Hematopoietic multipotent progenitor cell treated with erythropoietin and hydrocortisone succinate and interleukin-3 and kit ligand, for 15 days (in vitro differentiated cells): ENCODE data around the gene MORN4.
"Not testable (repeated sequence)": the region's sequence is repeated elsewhere in the genome, so short reads cannot be mapped to it uniquely, and the experiment has no call there.

Experiments
- DNase-seq: peaks from one replicate; pipeline ENCODE4 v3.0.0-alpha.2; 2015; ENCODE audit warnings: low spot score

The MORN4 gene

GRCh38 chr10:97596101-97597082 is 36.9 kb downstream of the MORN4 start:
- no peak for DNase-seq

DNA sequence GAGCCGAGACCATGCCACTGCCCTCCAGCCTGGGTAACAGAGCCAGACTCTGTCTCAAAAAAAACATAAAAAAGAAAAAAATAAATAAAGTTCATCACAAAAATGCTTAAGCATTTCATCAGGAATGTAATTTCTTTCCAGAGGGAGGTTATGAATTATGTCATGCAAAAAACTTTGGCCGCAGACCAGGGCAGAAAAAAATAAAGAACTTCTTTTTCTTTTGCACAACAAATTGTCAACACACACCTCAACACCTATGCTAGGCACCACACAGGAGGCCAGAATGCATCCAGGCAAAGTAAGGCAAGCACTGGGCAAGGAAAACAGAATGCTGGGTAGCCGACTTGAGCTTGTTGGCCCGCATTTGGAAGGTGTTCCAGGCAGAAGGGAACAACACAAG is 39.9 kb downstream of the MORN4 start:
- no peak for DNase-seq

GRCh38 chr10:97590748-97591495 is 42.4 kb downstream of the MORN4 start:
- DNase-seq: no peak

- DNase-seq: no peak
Measured at GRCh38 chr10:97590082-97590747, 43.1 kb downstream of the MORN4 start.

DNA sequence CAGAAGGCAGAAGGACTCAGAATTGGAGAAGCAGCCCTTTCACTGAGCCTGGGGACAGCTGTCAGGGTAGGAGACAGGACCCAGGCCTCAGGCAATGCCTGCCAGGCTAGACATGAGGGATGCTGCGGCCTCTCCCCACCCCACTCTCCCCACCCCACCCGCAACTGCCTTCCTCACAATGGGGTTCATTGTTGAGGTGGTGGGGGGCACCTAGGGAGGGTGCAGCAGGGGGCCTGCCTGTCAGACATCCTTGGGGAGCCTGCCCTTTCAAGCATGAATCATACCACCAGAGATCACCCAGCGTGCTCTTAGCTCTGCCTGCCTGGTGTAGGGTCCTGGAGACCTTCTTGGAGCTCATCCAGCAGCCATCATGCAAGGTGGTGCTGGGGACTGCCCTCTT is 43.8 kb downstream of the MORN4 start, which contains the start of gene C10orf62:
Gene C10orf62, plus strand, starts transcription at position 243 of the 400 bp plus-strand sequence. CDS start 177 bp downstream, outside the sequence.
- no peak for DNase-seq

DNA sequence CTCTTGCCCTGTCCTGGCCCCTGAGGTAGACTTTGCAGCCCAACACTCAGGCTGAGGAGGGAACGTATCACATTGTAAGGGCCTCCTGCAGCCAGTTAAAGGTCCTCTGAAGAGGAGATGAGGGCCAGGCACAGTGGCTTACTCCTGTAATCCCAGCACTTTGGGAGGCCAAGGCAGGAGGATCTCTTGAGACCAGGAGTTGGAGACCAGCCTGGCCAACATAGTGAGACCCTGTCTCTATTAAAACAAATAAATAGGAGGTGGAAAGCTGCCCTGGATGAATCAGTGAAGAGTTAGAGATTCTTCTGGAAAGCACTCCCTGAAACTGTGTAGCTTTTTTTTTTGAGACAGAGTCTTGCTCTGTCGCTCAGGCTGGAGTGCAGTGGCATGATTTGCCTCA is 46.1 kb downstream of the MORN4 start:
- no peak for DNase-seq

DNA sequence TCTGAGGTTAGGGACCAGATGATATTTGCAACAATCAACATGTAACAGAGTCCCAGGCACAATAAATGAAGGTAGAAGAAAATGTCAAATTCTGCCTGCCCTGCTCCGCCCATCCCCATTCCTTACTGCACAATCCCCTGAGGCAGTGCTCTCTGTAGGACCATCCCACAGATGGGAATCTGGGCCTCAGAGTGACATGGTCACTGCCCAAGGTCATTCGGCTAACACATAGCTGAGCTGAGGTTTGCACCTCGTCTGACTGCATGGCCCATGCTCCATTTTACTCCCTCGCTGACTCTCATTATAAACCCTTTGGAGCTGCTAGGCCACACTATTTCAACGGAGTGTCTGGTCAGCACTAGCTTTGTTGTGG is 47.9 kb downstream of the MORN4 start:
- DNase-seq: no peak

DNA sequence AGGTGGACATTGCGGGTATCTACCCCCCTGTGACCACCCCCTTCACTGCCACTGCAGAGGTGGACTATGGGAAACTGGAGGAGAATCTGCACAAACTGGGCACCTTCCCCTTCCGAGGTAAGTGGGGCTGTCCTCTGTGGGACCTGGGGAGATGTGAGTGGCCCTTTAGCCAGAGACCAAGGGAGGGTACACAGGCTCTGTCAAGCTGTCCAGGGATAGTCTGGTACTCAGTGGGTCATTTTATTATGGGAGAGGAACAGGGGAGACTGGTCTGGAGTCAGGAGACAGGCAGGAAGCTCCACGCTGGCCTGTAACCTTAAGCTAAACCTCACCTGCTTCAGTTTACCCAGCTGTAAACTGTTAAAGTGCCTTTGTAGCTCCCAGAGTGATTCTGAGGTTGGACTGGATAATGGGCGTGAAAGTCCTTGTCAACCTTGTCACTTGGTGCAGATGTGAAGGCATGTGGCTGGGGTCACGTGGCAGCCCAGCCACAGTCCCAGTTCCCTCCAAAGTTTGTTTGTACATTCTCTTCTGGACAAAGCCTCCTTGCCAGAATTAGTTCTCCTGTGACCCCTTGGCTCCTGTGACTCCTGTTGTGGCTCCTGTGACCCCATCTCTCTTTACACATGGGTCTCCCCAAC is 48.4 kb downstream of the MORN4 start:
- no peak for DNase-seq

- DNase-seq: no peak
Measured at GRCh38 chr10:97584060-97584797, 49.1 kb downstream of the MORN4 start, which contains the start of gene HOGA1. Gene HOGA1 (plus strand): TSS chr10:97584389. CDS start chr10:97584704, 315 bp downstream.

GRCh38 chr10:97583476-97583875 is 49.8 kb downstream of the MORN4 start:
- no peak for DNase-seq

DNA sequence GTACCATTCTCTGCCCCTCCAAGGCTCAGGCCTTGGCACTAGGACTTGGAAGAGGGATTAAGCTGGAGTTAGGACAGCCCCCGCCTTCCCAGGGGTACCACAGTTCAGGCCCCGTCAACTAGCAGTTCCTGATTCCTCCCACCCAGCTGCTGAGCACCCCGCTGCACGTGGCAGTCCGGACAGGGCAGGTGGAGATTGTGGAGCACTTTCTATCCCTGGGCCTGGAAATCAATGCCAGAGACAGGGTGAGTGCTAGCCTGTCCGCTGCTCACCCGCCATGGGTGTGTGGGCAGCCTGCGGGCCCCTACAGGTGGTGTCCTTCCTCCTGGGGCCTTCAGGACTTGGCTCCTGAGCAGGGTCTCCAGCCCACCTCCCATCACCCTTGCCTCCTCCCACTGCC is 51.1 kb downstream of the MORN4 start:
- DNase-seq: no peak

DNA sequence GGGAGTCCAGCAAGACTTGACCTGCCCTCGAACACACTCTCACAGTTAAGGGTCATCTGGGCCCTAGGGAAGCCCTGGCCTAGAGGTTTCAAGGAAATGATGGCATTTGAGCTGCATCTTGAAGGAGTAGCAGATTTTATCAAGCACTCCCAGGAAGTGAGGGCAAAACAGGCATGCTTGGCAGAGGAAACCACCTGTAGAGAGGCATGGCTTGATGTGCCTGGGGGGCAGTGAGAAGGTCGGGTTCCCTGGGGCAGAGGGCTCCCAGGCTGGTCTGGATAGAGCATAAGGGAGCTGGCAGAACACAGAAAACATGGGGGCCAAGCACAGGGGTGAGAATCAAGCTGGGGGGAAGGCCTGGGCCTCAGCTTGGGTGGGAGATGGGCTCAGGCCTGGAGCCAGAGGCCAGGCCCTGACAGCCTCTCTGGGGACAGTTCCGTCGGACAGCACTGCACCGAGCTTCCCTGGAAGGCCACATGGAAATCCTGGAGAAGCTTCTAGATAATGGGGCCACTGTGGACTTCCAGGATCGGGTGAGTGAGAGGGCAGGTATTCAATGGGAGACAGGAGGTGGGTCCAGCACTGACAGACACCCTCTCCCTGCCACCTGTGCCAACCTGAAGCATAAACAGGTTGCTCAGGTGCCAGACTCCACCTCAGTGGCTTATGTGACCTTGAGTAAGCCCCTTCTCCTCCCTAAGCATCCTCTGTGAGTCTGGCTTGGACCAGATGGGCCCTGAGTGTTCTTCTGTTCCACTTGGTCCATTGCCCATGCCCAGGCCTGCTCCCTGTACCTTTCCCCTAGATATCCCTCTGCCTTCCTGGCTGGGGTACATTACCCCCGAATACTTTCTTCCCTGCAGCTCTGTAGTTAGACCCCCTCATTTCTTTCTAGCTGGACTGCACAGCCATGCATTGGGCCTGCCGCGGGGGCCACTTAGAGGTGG is 52.6 kb downstream of the MORN4 start:
- DNase-seq: no peak

- DNase-seq: no peak
Measured at GRCh38 chr10:97578171-97578844, 55.0 kb downstream of the MORN4 start.

DNA sequence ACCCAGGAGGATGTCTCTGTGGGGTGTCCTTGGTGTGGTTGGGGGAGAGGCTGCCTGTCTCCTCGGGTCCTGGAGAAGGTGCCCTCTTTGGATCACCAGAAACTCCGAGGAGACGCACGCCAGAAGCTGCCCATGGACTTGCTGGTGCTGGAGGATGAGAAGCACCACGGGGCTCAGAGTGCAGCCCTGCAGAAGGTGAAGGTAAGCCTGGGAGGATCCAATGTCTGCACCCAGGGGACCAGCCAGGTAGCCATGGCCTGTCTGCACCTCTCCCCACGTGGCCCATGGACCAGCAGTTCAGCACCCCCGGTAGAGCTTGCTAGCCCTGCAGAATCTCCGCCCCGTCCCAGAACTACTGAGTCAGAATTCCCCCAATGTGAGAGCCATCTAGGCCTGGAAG is 55.6 kb downstream of the MORN4 start:
- no peak for DNase-seq

GRCh38 chr10:97576487-97576886 is 56.8 kb downstream of the MORN4 start:
- not testable (repeated sequence) for DNase-seq

DNA sequence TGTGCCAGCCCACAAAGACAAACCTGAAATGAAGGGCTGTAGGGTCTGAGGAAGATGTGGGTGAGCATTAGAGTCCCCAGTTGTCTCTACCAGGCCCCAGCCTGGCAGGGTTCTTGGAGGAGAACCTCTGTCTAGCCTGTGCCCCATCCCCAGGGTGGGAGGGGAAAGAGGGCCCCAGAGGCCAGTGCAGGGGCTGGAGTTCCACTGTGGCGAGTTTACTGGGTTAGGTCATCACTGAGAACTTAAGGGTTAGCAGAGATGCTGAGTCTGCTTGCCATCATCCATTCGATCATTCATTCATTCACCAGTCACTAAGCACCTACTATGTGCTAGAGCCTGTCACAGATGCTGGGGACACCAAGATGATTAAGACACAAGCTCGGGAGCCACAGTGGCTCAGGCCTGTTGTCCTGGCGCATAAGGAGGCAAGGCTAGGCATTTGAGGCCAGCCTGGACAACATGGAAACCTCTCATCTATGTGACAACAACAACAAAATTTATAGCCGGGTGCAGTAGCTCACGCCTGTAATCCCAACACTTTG is 58.1 kb downstream of the MORN4 start:
- DNase-seq: no peak

DNA sequence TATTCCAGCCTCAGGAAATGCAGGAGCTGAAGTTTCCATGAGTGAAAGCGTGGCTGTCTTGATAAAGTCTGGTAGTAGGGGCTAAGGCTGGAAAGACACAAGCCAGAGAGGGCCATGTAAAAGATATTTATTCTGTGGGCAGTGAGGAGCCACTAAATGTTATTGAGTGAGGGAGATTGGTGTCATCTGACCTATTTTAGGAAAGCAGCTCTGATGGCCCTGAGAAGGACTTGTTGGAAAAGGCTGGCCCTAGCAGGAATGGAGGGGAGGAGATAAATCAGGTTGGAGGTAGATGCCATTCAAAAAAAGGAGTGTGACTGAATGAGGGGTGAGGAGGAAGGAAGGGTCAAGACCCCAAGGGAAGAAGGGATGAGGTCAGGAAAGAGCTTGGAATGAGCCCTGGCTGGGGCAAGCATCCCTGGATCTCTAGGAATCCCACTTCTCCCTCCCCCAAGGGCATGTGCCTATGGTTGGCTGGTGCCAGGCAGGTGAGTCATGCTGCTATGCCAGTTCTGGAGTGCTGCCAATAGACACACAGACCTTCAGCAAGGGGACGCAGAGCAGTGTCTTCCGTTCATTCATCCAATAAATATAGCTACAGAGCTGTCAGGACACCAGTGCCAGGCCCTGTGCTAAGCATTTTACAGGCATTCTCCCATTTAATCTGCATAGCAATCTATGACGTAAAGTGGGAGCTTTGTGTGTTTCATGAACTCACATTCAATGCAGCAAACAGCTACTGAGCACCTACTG is 58.8 kb downstream of the MORN4 start:
- DNase-seq: peak; percentile 67

DNA sequence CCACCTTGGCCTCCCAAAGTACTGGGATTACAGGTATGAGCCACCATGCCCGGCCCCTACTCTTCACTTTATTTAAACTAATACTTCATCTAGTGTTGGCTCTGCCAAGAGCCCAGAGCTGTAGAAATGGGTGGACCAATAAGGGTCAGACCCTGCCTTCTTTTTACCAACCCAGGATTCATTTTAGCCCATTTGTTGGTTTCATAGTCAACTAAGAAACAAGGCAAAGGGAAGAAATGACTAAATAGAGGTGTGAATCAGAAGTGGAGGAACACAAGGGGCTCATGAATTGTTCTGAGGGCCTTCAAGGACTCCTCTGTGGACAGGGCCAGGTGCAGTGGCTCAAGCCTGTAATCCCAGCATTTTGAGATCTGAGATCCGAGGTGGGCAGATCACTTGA is 59.6 kb downstream of the MORN4 start:
- no peak for DNase-seq
